Panc1 (cell line): ENCODE measurements around the gene SNX24.

Source experiments
- CTCF ChIP-seq: fragments of 450-650 bp; IDR thresholded peaks from 2 replicates; pipeline ENCODE4 v1.5.1; 2017; ENCODE audit warnings: mild to moderate bottlenecking
- POLR2AphosphoS5 ChIP-seq: IDR thresholded peaks from 2 replicates; pipeline ENCODE4 v1.6.1; 2012; ENCODE audit warnings: mild to moderate bottlenecking, low read depth, low read length, moderate library complexity
- REST ChIP-seq, 2 experiments: IDR thresholded peaks; 2 replicates each; pipeline ENCODE4 v1.6.1; 2011 to 2012; ENCODE audit warnings: low read depth in 2 of 2, control low read depth in 1 of 2, low read length in 1 of 2, mild to moderate bottlenecking in 1 of 2, moderate library complexity in 1 of 2; ENCODE audit not compliant: insufficient read depth in 1 of 2
- TCF7L2 ChIP-seq: IDR thresholded peaks from 2 replicates; pipeline ENCODE4 v1.6.1; 2011; ENCODE audit warnings: mild to moderate bottlenecking, low read depth, low read length, inconsistent platforms

GRCh38 chr5:122941737-122942136, 96.3 kb downstream of the SNX24 start:
- no peak for TF ChIP-seq CTCF
- no peak for TF ChIP-seq REST (IDR thresholded peaks at IDR 0.05; ENCODE audit: insufficient read depth in 1 of 2, low read depth in 2 of 2, low read length in 1 of 2)
- TF ChIP-seq POLR2AphosphoS5 = no peak
- TF ChIP-seq TCF7L2 = no peak
